ENCODE results near the gene SPEM2.

GRCh38 chr17:7423679-7424078 lies 1.7 kb upstream of the SPEM2 start:
- no peak for TF ChIP-seq MYC (IDR thresholded peaks at IDR 0.05; ENCODE audit: borderline replicate concordance, low read length)
- TF ChIP-seq CTCF (IDR thresholded peaks at IDR 0.05), result no peak
- TF ChIP-seq PBX3 (IDR thresholded peaks at IDR 0.05), result no peak
- no peak for TF ChIP-seq BHLHE40 (IDR thresholded peaks at IDR 0.05; ENCODE audit: low read depth, low read length)
